HG03469 (cell line): ENCODE results near the gene SPTBN5.

Experiments used
- ATAC-seq: cut with Tn5 transposase; IDR thresholded peaks from one replicate; pipeline ENCODE4 v1.9.1; 2021; ENCODE audit warnings: mild to moderate bottlenecking, moderate library complexity, moderate number of reproducible peaks; ENCODE audit not compliant: unreplicated experiment

SPTBN5 gene

DNA sequence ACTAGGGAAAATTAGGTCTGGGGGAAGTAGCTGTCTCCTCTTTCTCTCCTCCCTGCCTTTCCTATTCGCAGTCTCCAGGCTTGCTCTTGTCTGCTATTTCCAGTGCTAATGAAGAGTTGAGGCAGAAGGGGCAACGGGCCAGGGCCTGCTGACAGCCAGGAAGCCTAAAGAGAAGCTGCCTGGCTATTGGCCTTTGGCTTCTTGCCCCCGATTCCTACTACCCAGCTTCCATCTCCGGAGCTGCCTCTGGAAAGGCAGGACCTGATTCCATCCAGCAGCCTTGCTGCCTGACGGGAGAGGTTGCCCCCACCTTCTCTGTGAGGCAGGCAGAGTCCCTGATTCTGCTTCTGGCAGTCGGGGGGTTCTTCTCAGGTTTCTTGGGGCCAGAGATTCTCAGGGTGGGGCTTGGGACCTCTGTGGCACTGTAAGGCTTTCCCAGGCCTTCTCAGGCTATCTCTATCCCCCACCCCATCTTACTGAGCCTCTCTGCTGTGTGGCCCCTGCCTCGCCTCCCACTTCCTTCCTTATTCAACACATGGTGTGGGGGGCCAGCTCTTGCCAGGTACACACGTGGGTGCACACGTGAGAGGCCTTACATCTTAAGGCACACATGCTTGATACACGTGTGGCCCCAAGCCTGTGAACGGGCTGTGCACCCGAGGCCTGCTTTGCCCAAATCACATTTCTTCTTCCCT, 84.2 kb downstream of the SPTBN5 start:
- ATAC-seq, result no peak

DNA sequence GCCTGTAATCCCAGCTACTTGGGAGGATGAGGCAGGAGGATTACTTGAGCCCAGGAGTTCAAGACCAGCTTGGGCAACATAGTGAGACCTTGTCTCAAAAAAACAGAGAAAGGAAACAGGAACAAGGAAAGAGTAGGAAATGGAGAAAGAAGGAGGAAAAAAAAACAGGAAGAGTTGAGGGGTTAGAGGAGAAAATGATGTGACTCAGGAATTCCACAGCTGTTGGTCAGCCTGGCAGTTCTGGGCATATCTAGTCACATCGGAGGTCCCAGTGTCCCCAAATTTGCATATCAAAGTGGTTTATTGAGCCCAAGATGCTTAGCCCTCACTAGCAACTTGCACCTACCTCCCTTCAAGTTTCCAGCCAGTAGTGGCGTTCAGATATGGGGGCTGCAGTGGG, 84.7 kb downstream of the SPTBN5 start:
- no peak for ATAC-seq

DNA sequence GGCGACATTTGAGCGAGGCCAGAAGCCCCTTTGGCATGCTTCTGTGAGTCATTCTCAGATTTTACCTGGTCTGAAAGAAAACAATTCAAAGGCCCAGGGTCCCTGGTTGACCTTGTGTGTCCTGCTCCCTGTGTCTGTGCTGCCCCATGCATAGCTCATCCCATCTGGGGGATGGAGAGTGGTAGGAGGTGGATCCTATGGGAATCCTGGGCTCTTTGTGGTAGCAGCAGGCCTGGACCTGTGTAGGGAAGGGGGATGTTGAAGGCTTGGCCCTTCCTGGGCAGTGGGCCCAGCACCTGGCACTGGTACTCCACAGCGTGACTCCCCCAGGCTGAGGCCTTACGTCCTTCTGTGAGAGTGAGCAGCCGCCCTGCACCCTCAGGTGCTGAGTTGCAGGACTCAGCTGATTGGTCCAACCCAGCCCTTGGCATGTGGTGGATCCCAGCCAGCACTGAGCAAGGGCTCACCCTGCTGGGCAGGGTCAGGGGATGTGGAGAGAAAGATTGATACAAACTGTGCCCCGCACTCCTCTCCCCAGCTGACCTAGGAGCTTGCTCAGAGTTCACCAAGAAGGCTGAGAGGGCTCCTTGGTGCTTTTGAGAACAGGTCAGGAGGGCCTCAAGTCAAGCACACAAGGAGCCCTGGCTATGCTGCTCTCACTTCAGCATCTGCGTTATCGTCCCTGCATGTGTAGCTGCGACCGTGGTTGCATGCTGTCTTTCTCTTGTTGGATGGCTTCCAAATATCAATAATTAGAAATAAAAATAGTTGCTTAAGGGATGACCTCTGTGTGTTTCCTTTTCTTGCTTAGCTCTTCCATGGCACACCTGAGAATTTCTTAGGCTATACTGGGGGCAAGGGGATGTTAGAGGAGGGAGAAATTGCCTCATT, 87.3 kb downstream of the SPTBN5 start:
- ATAC-seq, result no peak

DNA sequence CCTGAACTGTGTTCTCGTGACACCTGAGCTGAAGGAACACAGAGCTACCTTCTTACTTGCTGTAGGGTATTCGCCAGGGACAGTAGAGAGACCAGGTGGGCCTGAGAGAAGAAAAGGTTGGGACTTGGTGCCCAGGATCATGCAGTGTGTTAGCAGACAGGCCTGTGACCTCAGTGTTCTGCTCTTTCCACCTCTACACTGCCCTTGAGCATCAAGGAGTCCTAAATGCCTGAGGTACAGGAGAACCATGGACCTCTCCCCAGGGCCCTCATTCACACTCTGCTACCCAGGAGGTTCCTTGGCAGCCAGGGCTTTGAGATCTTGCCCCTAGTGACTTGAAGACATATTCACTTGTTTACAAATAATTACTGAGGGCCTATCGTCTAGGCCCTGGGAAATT, 88.1 kb downstream of the SPTBN5 start:
- no peak for ATAC-seq

DNA sequence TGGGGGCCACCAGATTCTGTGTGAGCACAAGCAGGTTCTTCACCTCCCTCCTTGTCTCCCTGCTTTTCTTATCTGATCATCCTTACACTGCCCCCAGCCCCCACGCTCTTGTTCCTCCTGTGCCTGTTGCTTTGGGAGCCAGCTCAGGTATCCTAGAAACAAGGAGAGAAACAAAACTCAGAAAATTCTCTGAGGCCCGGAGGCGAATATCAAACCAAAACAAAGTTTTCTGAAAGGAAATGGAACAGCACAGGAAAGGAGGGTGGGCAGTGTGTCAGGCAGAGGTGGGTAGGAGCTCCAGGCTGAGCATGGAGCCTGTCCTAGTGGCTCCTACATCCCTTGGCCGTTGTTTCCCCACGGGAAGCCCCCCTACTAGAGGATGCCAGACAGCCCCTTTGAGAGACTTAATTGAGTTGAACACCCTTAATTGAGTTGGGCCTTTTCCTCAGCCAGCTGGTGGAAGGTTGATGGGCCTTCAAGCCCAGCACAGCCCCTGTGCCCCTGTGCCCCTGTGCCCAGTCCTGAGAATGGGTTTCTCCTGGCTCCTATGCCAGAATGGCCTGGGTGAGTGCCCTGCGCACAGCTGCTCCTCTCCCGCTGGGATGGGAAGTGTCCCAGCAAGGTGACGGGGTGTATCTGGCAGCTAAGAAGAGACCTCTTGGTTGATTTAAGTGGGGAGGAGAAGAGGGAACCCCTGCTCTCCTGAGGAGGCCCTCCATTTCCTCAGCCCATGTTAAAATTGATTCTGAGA, 88.8 kb downstream of the SPTBN5 start:
- ATAC-seq, result no peak

DNA sequence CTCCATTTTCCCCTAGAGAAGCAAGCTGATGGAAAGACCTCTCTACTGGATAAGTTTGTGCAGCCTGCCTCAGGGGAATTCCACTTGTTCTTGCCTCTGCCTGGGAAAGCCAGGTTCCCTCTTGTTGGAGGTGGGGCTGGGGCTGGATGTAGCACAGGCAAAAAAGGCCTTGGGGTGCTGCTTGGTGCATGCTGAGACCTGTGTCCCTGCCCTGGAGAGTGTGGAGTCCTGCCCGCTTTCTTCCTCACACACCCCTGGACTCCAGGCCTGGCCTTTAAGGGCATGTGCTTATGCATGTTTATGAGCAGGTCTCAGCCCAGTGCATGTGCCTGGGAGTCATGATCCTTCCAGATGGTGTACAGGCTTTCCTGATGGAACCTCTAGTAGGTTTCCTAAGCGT, 89.5 kb downstream of the SPTBN5 start:
- ATAC-seq, result no peak

DNA sequence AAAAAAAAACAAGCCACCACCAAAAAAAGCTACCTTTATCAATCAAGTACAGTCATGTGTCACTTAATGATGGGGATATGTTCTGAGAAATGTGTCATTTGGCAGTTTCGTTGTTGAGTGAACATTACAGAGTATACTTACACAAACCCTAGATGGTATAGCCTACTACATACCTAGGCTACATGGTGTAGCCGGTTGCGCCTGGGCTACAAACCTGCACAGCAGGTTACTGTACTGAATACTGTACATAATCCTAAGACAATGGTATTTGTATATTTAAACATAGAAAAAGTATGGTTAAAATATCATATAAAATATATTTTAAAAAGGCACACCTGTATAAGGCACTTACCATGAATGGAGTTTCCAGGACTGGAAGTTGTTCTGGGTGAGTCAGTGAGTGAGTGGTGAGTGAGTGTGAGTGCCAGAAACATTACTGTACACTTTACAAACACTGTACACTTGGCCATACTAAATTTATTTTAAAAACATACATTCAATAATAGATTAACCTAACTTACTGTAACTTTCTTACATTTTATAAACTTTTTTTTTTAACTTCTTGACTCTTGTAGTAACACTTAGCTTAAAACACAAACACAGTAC, 91.9 kb downstream of the SPTBN5 start:
- no peak for ATAC-seq

DNA sequence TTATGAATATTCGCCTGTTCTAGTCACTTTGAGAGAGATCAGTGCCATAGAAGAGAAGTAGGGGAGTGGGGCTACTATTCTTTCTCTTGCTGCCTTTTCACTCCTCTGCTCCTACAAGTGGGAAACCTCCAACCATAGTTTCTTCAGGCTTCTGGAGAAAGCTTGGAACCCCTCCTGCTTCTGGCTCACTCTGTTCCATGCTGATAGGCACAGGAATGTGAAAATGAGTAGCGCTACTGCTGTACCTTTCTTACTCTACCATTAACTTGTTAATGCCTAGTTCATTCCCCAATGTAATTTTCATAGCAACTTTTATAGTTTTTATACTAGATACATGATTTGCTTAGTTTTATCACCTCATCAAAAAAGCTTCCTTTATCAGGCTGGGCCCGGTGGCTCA, 92.7 kb downstream of the SPTBN5 start:
- ATAC-seq, result no peak

DNA sequence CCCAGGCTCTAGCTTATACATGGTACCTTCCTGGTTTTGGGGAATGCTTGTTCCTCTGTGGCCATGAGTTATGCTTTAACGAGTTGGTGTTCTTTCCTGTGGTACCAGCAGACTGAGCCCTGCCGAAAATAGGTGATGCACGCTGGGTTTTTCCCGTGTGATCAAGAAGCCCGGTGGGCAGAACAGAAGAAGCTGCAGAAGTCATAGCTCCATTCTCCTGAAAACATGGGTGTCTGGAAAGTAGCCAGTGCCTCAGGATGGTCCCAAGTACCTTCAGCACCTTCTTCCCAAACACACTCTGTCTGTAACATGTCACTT, 94.4 kb downstream of the SPTBN5 start:
- ATAC-seq, result no peak

DNA sequence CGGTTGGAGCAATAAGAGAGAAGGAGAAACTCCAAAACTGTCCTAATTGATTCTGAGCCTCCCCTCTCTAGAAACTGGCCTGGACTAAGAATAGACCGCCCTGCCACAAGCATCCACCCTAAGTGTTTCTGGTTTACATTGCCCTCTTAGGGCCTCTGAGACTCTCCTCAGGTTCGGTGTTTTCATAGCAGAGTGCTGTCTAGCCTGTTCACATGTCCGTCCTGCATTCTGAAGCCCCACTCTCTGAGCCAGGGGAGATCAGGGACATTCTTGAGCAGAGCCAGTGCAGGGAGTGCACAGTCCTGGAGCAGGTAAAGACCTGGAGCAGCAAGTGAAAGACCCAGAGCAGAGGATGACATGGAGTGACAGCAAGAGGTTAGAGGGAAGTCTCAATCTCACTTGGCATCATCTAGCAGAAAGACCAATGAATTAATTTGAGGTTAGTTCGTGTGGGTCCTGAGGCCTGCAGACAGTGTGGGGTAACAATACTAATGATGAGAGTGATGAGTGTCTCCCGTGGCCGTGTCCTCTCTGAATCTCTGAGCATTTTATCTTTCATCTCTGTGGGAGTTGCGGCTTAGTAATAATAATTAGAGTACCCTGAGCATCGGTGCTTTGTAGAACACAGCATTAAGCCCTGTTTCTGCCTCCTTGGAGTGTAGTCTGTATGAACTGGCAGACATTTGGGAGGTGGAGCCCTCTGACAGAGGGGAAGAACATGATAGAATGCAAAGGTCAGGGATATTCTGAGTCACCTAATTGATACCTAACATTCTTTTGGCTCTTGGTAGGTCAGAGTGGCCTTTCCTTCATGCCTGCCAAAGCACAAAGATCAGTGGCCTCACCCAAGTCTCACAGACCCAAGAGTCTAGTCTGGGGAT, 95.0 kb downstream of the SPTBN5 start:
- ATAC-seq, result no peak
